IPS DF 19.7 (cell line): ENCODE results near the gene AARS2.
A peak's percentile ranks its signal among the peaks of the same experiment; 100 is the strongest.
"Not testable (repeated sequence)": the region's sequence is repeated elsewhere in the genome, so short reads cannot be mapped to it uniquely, and the experiment has no call there.

Source experiments
- DNase-seq: peaks from one replicate; pipeline ENCODE4 v3.0.0-alpha.2; 2013; ENCODE audit warnings: low read depth, low spot score

The AARS2 gene

GRCh38 chr6:44312901-44313788 is at the start of gene AARS2:
Gene AARS2 (minus strand): TSS chr6:44313347. CDS start chr6:44313323, 24 bp downstream.
- DNase-seq: peak; percentile 67

- no peak for DNase-seq
These were observed 48.8 kb upstream of the AARS2 start for GRCh38 chr6:44361947-44362346.

- no peak for DNase-seq
These were observed 46.8 kb upstream of the AARS2 start for GRCh38 chr6:44359973-44360372.

- no peak for DNase-seq
These were observed 43.3 kb upstream of the AARS2 start for GRCh38 chr6:44356487-44356886.

- DNase-seq: no peak
These were observed 42.5 kb upstream of the AARS2 start for GRCh38 chr6:44355640-44356039.

GRCh38 chr6:44353336-44353735 is 40.2 kb upstream of the AARS2 start:
- DNase-seq: no peak

- DNase-seq: no peak
These were observed 39.1 kb upstream of the AARS2 start for GRCh38 chr6:44352259-44352658.

- not testable (repeated sequence) for DNase-seq
These were observed 37.5 kb upstream of the AARS2 start for GRCh38 chr6:44350650-44350994.

GRCh38 chr6:44349904-44350649 is 36.9 kb upstream of the AARS2 start:
- no peak for DNase-seq

- not testable (repeated sequence) for DNase-seq
These were observed 33.7 kb upstream of the AARS2 start for GRCh38 chr6:44346818-44347217.

- no peak for DNase-seq
These were observed 29.3 kb upstream of the AARS2 start, which contains the start of gene SPATS1 for GRCh38 chr6:44342489-44342888. Gene SPATS1 (plus strand): TSS chr6:44342650. CDS start chr6:44343096, 446 bp downstream.

GRCh38 chr6:44342052-44342451 is 28.9 kb upstream of the AARS2 start:
- DNase-seq: no peak

- no peak for DNase-seq
These were observed 28.1 kb upstream of the AARS2 start for GRCh38 chr6:44341095-44341890.

GRCh38 chr6:44339763-44340625 is 26.8 kb upstream of the AARS2 start:
- no peak for DNase-seq

- DNase-seq: no peak
These were observed 26.2 kb upstream of the AARS2 start for GRCh38 chr6:44339301-44339700.

- DNase-seq: no peak
These were observed 25.3 kb upstream of the AARS2 start for GRCh38 chr6:44338228-44339122.

GRCh38 chr6:44335631-44336030 is 22.5 kb upstream of the AARS2 start:
- no peak for DNase-seq

- DNase-seq: no peak
These were observed 20.8 kb upstream of the AARS2 start for GRCh38 chr6:44333942-44334341.

GRCh38 chr6:44333273-44333919 is 20.2 kb upstream of the AARS2 start:
- no peak for DNase-seq
